Stimulated activated CD8-positive, alpha-beta memory T cell treated with anti-CD3 and anti-CD28 coated beads, Interleukin-12 subunit alpha, Interleukin-12 subunit beta, amount 100 ng/mL, for 4 hours (primary cell): ENCODE data around the gene MYO6.

Experiments used
- DNase-seq: peaks from one replicate; pipeline ENCODE4 v3.0.0-alpha.2; 2020; ENCODE audit warnings: low read depth

MYO6 gene

GRCh38 chr6:75766387-75766786 lies 17.3 kb downstream of the MYO6 start:
- no peak for DNase-seq

- no peak for DNase-seq
Observed at GRCh38 chr6:75770844-75771243, 21.8 kb downstream of the MYO6 start.

- no peak for DNase-seq
Observed at GRCh38 chr6:75775219-75775618, 26.2 kb downstream of the MYO6 start.

- DNase-seq: no peak
Observed at GRCh38 chr6:75776461-75776860, 27.4 kb downstream of the MYO6 start.

- DNase-seq: no peak
Observed at GRCh38 chr6:75778757-75779156, 29.7 kb downstream of the MYO6 start.

GRCh38 chr6:75786152-75786551 lies 37.1 kb downstream of the MYO6 start:
- no peak for DNase-seq

GRCh38 chr6:75788894-75789293 lies 39.9 kb downstream of the MYO6 start:
- DNase-seq: no peak

GRCh38 chr6:75791881-75792280 lies 42.8 kb downstream of the MYO6 start:
- no peak for DNase-seq

- no peak for DNase-seq
Observed at GRCh38 chr6:75794351-75794846, 45.4 kb downstream of the MYO6 start.

GRCh38 chr6:75794954-75795739 lies 46.1 kb downstream of the MYO6 start:
- DNase-seq: no peak

GRCh38 chr6:75796723-75797122 lies 47.7 kb downstream of the MYO6 start:
- DNase-seq: no peak

- DNase-seq: no peak
Observed at GRCh38 chr6:75800133-75800532, 51.1 kb downstream of the MYO6 start.

GRCh38 chr6:75800708-75801505 lies 51.9 kb downstream of the MYO6 start:
- no peak for DNase-seq

- DNase-seq: no peak
Observed at GRCh38 chr6:75802366-75802765, 53.3 kb downstream of the MYO6 start.

- no peak for DNase-seq
Observed at GRCh38 chr6:75808507-75808906, 59.5 kb downstream of the MYO6 start.

- DNase-seq: no peak
Observed at GRCh38 chr6:75812560-75812959, 63.5 kb downstream of the MYO6 start.

- no peak for DNase-seq
Observed at GRCh38 chr6:75813476-75814250, 64.6 kb downstream of the MYO6 start.

- DNase-seq: no peak
Observed at GRCh38 chr6:75815756-75816155, 66.7 kb downstream of the MYO6 start.

- no peak for DNase-seq
Observed at GRCh38 chr6:75818098-75818855, 69.2 kb downstream of the MYO6 start.

- no peak for DNase-seq
Observed at GRCh38 chr6:75819776-75820487, 70.9 kb downstream of the MYO6 start.

- DNase-seq: no peak
Observed at GRCh38 chr6:75824160-75824559, 75.1 kb downstream of the MYO6 start.
